Measurements from ENCODE around the gene ZNF304.

The ZNF304 gene

DNA sequence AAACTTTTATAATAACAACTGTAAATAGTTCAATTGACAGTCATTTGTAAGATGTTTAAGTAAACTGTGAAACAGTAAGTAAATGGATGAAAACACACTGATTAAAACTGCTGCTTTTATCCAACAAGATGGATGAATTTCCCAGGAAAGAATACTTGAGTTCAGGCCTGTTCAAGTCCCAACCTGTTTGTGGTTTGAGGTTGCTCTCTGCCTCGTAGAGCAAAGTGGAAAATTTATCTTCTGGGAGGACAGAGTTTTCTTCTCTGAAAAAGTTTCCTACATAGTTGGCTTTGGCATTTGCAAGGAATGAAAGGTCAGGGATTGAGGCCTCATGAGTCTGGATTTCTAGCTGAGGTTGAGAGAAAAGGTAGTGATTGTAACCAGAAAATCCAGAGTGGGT is 46.0 kb upstream of the ZNF304 start:
- no peaks in the 10 kb centered on the region for H3K9me3 ChIP-seq (ENCODE audit: control insufficient read depth, insufficient read depth, low read depth, low read length)
- H3K4me3 ChIP-seq (ENCODE audit: low read depth, low read length) = no peak overlapping the region
- peaks cover 22 to 26% of the 10 kb centered on the region in 2 experiments for H3K36me3 ChIP-seq (ENCODE audit: control insufficient read depth in 2 of 2, insufficient read depth in 1 of 2, low read length in 2 of 2)
- no peak overlapping the region for H3K27ac ChIP-seq (ENCODE audit: extremely low read depth, low read depth, low read length)
- no peak for TF ChIP-seq BCL11A (tag by site-specific recombination; IDR thresholded peaks at IDR 0.05; ENCODE audit: low read depth)
- no peak for TF ChIP-seq ZFHX2 (tag by site-specific recombination; conservative IDR thresholded peaks at IDR 0.05)
- TF ChIP-seq ZNF24 (tag by site-specific recombination; IDR thresholded peaks at IDR 0.05) = no peak
- TF ChIP-seq ZBTB49 (tag by site-specific recombination; IDR thresholded peaks at IDR 0.05; ENCODE audit: low read depth) = no peak
- TF ChIP-seq, protein P1, sequence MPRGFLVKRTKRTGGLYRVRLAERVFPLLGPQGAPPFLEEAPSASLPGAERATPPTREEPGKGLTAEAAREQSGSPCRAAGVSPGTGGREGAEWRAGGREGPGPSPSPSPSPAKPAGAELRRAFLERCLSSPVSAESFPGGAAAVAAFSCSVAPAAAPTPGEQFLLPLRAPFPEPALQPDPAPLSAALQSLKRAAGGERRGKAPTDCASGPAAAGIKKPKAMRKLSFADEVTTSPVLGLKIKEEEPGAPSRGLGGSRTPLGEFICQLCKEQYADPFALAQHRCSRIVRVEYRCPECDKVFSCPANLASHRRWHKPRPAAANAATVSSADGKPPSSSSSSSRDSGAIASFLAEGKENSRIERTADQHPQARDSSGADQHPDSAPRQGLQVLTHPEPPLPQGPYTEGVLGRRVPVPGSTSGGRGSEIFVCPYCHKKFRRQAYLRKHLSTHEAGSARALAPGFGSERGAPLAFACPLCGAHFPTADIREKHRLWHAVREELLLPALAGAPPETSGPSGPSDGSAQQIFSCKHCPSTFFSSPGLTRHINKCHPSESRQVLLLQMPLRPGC (tag by site-specific recombination; IDR thresholded peaks at IDR 0.05) = no peak
- TF ChIP-seq SCRT2 (tag by site-specific recombination; IDR thresholded peaks at IDR 0.05) = no peak
- TF ChIP-seq ZFP41 (tag by site-specific recombination; IDR thresholded peaks at IDR 0.05; ENCODE audit: borderline replicate concordance) = no peak
- no peak for TF ChIP-seq KLF9 (tag by site-specific recombination; IDR thresholded peaks at IDR 0.05; ENCODE audit: low read depth)
- TF ChIP-seq PRDM10 (tag by site-specific recombination; IDR thresholded peaks at IDR 0.05) = no peak
- TF ChIP-seq, protein P2, sequence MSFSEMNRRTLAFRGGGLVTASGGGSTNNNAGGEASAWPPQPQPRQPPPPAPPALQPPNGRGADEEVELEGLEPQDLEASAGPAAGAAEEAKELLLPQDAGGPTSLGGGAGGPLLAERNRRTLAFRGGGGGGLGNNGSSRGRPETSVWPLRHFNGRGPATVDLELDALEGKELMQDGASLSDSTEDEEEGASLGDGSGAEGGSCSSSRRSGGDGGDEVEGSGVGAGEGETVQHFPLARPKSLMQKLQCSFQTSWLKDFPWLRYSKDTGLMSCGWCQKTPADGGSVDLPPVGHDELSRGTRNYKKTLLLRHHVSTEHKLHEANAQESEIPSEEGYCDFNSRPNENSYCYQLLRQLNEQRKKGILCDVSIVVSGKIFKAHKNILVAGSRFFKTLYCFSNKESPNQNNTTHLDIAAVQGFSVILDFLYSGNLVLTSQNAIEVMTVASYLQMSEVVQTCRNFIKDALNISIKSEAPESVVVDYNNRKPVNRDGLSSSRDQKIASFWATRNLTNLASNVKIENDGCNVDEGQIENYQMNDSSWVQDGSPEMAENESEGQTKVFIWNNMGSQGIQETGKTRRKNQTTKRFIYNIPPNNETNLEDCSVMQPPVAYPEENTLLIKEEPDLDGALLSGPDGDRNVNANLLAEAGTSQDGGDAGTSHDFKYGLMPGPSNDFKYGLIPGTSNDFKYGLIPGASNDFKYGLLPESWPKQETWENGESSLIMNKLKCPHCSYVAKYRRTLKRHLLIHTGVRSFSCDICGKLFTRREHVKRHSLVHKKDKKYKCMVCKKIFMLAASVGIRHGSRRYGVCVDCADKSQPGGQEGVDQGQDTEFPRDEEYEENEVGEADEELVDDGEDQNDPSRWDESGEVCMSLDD (tag by site-specific recombination; IDR thresholded peaks at IDR 0.05) = no peak
- POLR2A ChIA-PET = interaction anchor here (0.7 kb wide), 1 partner anchor 52 kb away, joined by 6 read pairs; no protein-coding TSS in a partner anchor
- CTCF ChIA-PET = no interaction called here
- H3K4me1 ChIP-seq (ENCODE audit: control insufficient read depth, insufficient read depth, low read length) = peaks cover 6% of the 10 kb centered on the region

DNA sequence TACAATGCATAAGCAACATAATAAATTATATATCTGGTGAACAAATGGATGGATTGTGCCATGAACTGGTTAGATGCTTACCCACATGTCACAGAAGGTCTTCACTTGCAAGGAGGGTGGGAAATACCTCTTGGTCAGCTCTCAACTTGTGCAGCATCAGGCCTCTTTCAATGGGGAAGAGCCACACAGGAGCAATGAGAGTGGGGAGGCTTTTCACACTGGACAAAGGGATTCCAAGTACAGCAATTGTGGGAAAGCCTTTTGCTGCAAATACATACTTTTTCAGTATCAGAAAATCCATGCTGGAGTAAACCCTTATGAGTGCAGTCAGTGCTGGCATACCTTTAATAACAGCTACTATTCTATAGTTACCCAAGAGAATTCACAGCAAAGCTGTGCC is 42.6 kb upstream of the ZNF304 start:
- Histone ChIP-seq H3K9me3 (ENCODE audit: control insufficient read depth, insufficient read depth, low read depth, low read length) (no peaks in the 10 kb centered on the region), H3K4me1 (ENCODE audit: control insufficient read depth, insufficient read depth, low read length) (no peaks in the 10 kb centered on the region), H3K36me3 (ENCODE audit: control insufficient read depth in 2 of 2, insufficient read depth in 1 of 2, low read length in 2 of 2) (peaks cover 0 to 13% of the 10 kb centered on the region in 2 experiments; a peak in 1 of 3 replicates), H3K4me3 (ENCODE audit: low read depth, low read length) (no peak overlapping the region), H3K27ac (ENCODE audit: extremely low read depth, low read depth, low read length) (no peak overlapping the region)
- ChIA-PET POLR2A (no interaction called here), CTCF (no interaction called here)
- TF ChIP-seq GLI4 (tag by site-specific recombination; IDR thresholded peaks at IDR 0.05) = no peak
- TF ChIP-seq, protein P3, sequence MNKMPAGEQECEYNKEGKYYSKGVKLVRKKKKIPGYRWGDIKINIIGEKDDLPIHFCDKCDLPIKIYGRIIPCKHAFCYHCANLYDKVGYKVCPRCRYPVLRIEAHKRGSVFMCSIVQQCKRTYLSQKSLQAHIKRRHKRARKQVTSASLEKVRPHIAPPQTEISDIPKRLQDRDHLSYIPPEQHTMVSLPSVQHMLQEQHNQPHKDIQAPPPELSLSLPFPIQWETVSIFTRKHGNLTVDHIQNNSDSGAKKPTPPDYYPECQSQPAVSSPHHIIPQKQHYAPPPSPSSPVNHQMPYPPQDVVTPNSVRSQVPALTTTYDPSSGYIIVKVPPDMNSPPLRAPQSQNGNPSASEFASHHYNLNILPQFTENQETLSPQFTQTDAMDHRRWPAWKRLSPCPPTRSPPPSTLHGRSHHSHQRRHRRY (tag by site-specific recombination; IDR thresholded peaks at IDR 0.05) = no peak
- TF ChIP-seq ZBTB17 (tag by site-specific recombination; IDR thresholded peaks at IDR 0.05) = no peak
- TF ChIP-seq ZNF658 (tag by site-specific recombination; IDR thresholded peaks at IDR 0.05) = no peak
- TF ChIP-seq, protein P4, sequence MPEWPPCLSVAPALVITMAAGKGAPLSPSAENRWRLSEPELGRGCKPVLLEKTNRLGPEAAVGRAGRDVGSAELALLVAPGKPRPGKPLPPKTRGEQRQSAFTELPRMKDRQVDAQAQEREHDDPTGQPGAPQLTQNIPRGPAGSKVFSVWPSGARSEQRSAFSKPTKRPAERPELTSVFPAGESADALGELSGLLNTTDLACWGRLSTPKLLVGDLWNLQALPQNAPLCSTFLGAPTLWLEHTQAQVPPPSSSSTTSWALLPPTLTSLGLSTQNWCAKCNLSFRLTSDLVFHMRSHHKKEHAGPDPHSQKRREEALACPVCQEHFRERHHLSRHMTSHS (tag by site-specific recombination; IDR thresholded peaks at IDR 0.05) = no peak
- TF ChIP-seq ZBTB6 (tag by site-specific recombination; IDR thresholded peaks at IDR 0.05) = no peak
- no peak for TF ChIP-seq TSHZ1 (tag by site-specific recombination; IDR thresholded peaks at IDR 0.05; ENCODE audit: borderline replicate concordance)
